Measurements from ENCODE around the gene SYT8.
A peak's percentile ranks its signal among the peaks of the same experiment; 100 is the strongest.

The SYT8 gene

DNA sequence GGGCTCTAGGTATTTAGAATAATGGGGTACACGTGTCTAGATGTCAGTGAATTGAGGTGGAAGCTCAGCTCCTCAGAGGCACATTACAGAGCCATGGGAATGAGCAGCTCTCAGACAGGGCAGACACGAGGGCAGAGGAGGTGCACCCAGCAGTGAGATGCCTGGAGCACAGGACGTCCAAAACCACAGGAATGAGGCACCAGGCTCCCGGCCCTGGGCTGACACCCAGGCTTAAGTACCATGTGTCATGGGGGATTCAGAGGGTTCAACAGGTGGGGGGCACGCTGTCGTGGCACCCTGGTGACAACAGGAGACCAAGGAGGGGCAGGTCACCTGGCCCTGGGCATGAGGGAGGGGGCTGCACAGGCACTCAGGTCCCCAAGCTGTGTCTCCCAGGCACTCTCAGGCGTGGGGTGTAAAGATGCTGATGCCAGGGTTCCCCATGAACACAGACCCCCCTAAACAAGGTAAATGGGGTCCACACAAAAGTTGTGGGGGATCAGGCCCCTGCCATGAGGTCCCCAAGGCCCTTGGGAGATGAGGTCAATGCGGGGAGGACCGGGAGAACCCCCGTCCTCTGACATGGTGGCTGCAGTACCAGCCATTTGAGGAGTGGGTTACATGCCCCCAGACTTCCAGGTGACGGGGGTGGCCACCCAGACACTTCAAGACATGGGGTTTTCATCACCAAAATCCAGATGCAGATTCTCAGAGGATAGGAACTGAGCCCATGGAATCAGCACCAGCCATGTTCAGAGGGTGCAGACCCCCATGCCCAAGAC, 5.6 kb upstream of the SYT8 start:
- TF ChIP-seq, protein P1, sequence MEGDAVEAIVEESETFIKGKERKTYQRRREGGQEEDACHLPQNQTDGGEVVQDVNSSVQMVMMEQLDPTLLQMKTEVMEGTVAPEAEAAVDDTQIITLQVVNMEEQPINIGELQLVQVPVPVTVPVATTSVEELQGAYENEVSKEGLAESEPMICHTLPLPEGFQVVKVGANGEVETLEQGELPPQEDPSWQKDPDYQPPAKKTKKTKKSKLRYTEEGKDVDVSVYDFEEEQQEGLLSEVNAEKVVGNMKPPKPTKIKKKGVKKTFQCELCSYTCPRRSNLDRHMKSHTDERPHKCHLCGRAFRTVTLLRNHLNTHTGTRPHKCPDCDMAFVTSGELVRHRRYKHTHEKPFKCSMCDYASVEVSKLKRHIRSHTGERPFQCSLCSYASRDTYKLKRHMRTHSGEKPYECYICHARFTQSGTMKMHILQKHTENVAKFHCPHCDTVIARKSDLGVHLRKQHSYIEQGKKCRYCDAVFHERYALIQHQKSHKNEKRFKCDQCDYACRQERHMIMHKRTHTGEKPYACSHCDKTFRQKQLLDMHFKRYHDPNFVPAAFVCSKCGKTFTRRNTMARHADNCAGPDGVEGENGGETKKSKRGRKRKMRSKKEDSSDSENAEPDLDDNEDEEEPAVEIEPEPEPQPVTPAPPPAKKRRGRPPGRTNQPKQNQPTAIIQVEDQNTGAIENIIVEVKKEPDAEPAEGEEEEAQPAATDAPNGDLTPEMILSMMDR (IDR thresholded peaks at IDR 0.05; ENCODE audit: low read depth, low read length), result no peak
- peaks cover 10% of the 10 kb centered on the region for H3K4me1 ChIP-seq
- H3K27me3 ChIP-seq, result no peaks in the 10 kb centered on the region; the same call in 1 of the 2 replicates

DNA sequence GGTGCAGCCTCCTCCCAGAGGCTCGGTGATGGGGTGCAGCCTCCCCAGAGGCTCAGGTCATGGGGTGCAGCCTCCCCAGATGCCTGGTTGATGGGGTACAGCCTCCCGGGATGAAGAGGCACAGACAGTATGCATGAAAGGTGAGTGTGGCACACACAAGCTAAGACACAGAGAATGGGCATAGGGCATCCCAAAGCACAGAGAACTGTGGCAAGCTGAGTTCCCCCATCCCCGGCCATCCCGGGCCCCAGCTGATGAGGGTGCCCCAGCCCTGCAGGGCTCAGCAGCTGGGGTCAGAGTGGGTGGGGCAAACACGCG, 4.8 kb upstream of the SYT8 start:
- H3K27me3 ChIP-seq, result no peaks in the 10 kb centered on the region; the same call in 1 of the 2 replicates
- H3K4me1 ChIP-seq, result peaks cover 10% of the 10 kb centered on the region
- H3K36me3 ChIP-seq, result no peaks in the 10 kb centered on the region
- TF ChIP-seq, protein P1 (IDR thresholded peaks at IDR 0.05; ENCODE audit: low read depth, low read length), result no peak
- no peak overlapping the region for H3K4me3 ChIP-seq (ENCODE audit: low read depth, low read length)
- no peak for DNase-seq
- H3K9me3 ChIP-seq, result no peaks in the 10 kb centered on the region

More for the DNA sequence above, 5.6 kb upstream of the SYT8 start:
- Histone ChIP-seq H3K36me3 (no peaks in the 10 kb centered on the region), H3K9me3 (no peaks in the 10 kb centered on the region), H3K4me3 (ENCODE audit: low read depth, low read length) (no peak overlapping the region)
- no peak for DNase-seq

DNA sequence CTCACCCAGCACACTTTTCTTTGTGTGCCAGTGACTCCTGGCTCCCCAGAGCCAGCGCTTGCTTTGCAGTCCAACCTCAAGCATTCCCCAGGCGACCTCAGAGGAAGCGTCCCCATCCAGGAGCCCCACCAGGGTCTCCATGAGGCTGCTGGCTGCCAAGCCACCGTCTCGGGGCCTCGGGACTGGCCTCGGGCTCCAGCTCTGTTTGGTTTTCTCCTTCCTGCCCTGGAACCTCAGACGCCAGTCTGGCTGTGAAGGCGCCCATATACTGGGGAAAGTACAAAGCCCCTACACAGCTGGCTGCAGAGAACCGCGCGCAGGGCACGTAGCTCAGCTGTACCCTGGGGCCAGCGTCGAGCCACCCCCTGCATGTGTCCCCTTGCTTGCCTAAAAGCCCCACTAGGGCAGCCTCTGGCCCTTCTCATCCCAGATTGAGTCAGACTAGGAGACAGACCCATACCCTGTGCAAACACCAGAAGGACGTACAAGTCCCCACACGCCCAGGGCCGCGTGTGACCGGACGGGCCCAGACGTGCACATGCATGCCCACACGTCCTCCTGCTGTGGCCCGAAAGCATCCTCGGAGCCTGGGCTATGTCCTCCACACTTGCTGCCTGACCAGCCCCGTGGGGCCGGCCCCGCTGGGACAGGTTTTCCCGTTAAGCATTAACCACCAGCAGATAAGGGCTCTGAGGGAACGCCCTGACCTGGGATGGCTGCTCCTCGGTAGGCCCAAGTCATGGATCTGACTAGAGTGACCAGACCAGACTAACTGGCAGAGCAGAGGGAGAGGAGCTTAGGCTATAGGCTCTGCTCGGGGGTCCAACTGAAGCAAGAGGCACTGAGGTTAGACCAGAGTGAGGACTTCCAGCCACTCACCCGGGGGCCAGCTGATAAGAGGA, 4.2 kb upstream of the SYT8 start:
- Histone ChIP-seq H3K4me1 (peaks cover 10% of the 10 kb centered on the region), H3K9me3 (no peaks in the 10 kb centered on the region), H3K4me3 (ENCODE audit: low read depth, low read length) (no peak overlapping the region), H3K36me3 (no peaks in the 10 kb centered on the region), H3K27me3 (no peaks in the 10 kb centered on the region; the same call in 1 of the 2 replicates)
- TF ChIP-seq, protein P1 (IDR thresholded peaks at IDR 0.05; ENCODE audit: low read depth, low read length), result no peak
- DNase-seq, result no peak

DNA sequence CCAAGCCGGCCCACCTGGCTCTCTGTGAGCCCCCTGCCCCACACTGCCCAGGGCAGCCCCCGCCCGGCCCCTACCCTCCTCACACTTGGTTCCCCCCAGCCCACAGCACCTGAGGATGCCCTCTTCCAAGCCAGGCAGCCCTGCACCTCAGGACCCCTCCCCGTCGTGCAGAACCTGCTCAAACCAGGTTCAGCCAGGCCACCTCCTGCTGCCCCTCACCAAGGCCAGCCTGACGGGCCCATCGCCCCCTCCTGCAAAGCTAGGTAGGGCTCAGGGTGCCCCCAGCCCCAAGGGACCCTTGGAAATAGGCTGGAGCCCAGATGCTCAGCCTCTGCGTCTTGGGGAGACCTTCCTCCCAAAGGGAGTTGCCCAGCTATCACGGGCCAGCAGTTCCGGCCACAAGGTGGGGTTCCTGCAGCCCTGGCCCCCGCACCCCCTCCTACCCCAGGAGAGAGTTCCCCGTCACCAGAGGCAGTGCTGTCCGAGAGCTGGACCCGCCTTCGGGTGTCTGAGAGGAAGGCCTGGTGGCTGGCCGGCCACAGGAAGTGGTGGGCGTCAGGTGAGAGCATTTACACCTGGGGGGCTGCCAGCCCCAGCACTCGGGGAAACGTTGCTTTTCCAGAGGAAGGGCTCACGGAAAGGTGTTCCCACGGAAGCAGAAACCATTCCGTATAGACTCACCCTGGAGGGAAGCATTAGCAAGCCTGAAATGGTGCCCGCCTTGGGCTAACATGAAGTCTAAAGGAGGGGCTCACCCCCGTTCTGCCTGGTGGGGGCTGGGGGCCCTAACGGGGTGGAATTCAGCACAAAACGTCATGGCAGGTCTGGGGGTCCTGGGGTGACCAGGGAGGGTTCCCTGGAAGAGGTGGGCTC, 3.2 kb upstream of the SYT8 start:
- no peak overlapping the region for H3K4me3 ChIP-seq (ENCODE audit: low read depth, low read length)
- H3K9me3 ChIP-seq, result no peaks in the 10 kb centered on the region
- peaks cover 10% of the 10 kb centered on the region for H3K4me1 ChIP-seq
- no peaks in the 10 kb centered on the region; the same call in 1 of the 2 replicates for H3K27me3 ChIP-seq
- TF ChIP-seq, protein P1 (IDR thresholded peaks at IDR 0.05; ENCODE audit: low read depth, low read length), result no peak
- no peak for DNase-seq
- H3K36me3 ChIP-seq, result no peaks in the 10 kb centered on the region

DNA sequence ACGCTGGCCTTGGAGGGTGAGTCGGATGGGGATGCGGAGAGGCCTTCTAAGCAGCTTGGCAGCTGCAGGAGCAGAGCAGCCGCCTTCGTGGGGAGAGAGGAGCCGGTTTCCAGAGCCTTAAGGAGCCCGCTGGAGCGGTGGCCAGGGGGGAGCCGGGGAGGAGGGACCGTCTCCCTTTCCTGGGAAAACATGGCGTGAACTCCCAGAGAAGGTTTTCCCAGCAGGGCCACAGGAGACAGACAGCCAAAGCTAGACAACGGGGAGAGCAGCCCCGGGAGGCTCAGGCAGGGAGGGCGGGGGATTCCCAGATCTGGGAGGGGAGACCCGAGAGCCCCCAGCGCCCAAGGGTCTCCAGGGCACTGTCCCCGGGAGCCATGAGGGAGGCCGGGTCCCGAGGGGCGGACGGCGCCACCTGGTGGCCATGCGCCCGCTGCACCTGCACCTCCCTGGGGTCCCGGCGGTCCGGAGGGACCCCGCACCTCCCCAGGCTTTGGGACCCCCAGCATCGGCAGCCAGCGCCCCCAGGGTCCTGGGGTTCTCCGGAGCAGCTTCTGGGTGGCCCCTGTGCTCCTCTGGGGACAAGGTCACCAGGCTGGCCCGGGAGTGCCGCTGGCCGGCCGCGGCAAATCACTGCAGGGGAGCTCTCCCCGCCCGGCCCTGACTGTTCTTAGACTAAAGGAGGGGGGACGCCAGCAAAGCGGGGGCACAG, 2.4 kb upstream of the SYT8 start:
- TF ChIP-seq, protein P1 (IDR thresholded peaks at IDR 0.05; ENCODE audit: low read depth, low read length), result peak; percentile 65
- Histone ChIP-seq H3K27me3 (no peaks in the 10 kb centered on the region; the same call in 1 of the 2 replicates), H3K4me1 (peaks cover 3% of the 10 kb centered on the region; the same call in 1 of the 2 replicates), H3K36me3 (no peaks in the 10 kb centered on the region), H3K9me3 (no peaks in the 10 kb centered on the region), H3K4me3 (ENCODE audit: low read depth, low read length) (no peak overlapping the region)
- peak; percentile 69 for DNase-seq

All from BE2C (cell line).